OCI-LY7 (cell line): ENCODE data around the gene CAPS. TPM values are rescaled to one million over a fixed set of nuclear protein-coding genes. Genes with fewer than 3 reads are reported as not detected.
A peak's percentile ranks its signal among the peaks of the same experiment; 100 is the strongest.

Experiments used
- BruUV-seq: library from RNA; stranded (reverse); fragments of 400-500 nt; replicated peaks from 2 replicates; lab custom pipeline; 2021; lab: Mats Ljungman, UMichigan
- CTCF ChIA-PET: fragments of 300-600 bp; sonication (Branson Sonifier 250); formaldehyde crosslinking; loops from one replicate; lab custom pipeline; 2022; ENCODE audit warnings: antibody characterized with exemption; ENCODE audit not compliant: unreplicated experiment; lab: Charles Lee
- POLR2A ChIA-PET: fragments of 300-600 bp; sonication (Branson Sonifier 250); formaldehyde crosslinking; loops from one replicate; lab custom pipeline; 2022; ENCODE audit warnings: antibody characterized with exemption; lab: Charles Lee
- DNase-seq: peaks from one replicate; pipeline ENCODE4 v3.0.0-alpha.2; 2015; ENCODE audit warnings: low spot score
- H2AFZ ChIP-seq: fragments of 200-600 bp; sonication (generic), shearing (Covaris generic); 2 replicates; pipeline ENCODE4 v1.6.1; 2014; ENCODE audit warnings: mild to moderate bottlenecking, antibody characterized with exemption, low read length, moderate library complexity
- H3K27ac ChIP-seq: fragments of 200-600 bp; sonication (generic); 2 replicates; pipeline ENCODE4 v1.5.1; 2014; ENCODE audit warnings: mixed run types, low read depth, mild to moderate bottlenecking, moderate library complexity, low read length, inconsistent platforms; ENCODE audit not compliant: poor library complexity, severe bottlenecking
- H3K36me3 ChIP-seq: fragments of 200-600 bp; sonication (generic); 2 replicates; pipeline ENCODE4 v1.6.1; 2014; ENCODE audit warnings: mild to moderate bottlenecking, antibody characterized with exemption, low read length, moderate library complexity, mixed read lengths; ENCODE audit not compliant: insufficient read depth
- H3K4me1 ChIP-seq: fragments of 200-600 bp; sonication (generic); 2 replicates; pipeline ENCODE4 v1.5.1; 2014; ENCODE audit warnings: mild to moderate bottlenecking, low read length; ENCODE audit not compliant: insufficient read depth, poor library complexity, severe bottlenecking
- H3K4me2 ChIP-seq: fragments of 200-600 bp; sonication (generic); 2 replicates; pipeline ENCODE4 v1.6.1; 2014; ENCODE audit warnings: mild to moderate bottlenecking, low read length
- H3K4me3 ChIP-seq: fragments of 200-600 bp; sonication (generic); 2 replicates; pipeline ENCODE4 v1.5.1; 2014; ENCODE audit warnings: mild to moderate bottlenecking, low read depth, low read length; ENCODE audit not compliant: poor library complexity, severe bottlenecking
- H3K79me2 ChIP-seq: fragments of 200-600 bp; sonication (generic); 2 replicates; pipeline ENCODE4 v1.6.1; 2016; ENCODE audit warnings: low read depth, mild to moderate bottlenecking, low read length, moderate library complexity, mixed read lengths; ENCODE audit not compliant: insufficient read depth
- H3K9me2 ChIP-seq: fragments of 200-600 bp; sonication (generic); 2 replicates; pipeline ENCODE4 v1.6.1; 2016; ENCODE audit warnings: mild to moderate bottlenecking, low read length, mixed read lengths; ENCODE audit not compliant: insufficient read depth
- H3K9me3 ChIP-seq: fragments of 200-600 bp; sonication (generic); 2 replicates; pipeline ENCODE4 v1.6.1; 2014; ENCODE audit warnings: mild to moderate bottlenecking, mixed run types, low read length, mixed read lengths
- H4K20me1 ChIP-seq: fragments of 200-600 bp; sonication (generic); 2 replicates; pipeline ENCODE4 v1.6.1; 2014; ENCODE audit warnings: mild to moderate bottlenecking, antibody characterized with exemption, low read length, moderate library complexity, mixed read lengths; ENCODE audit not compliant: insufficient read depth
- CTCF ChIP-seq: fragments of 200-600 bp; sonication (generic); conservative IDR thresholded peaks from 2 replicates; pipeline ENCODE4 v1.5.1; 2014; ENCODE audit warnings: mild to moderate bottlenecking, antibody characterized with exemption, low read length, moderate library complexity, mixed read lengths
- EZH2phosphoT487 ChIP-seq: fragments of 200-600 bp; sonication (generic); IDR thresholded peaks from 2 replicates; pipeline ENCODE4 v1.6.1; 2018; ENCODE audit warnings: low read depth, borderline replicate concordance, mild to moderate bottlenecking, mixed run types, antibody characterized with exemption, low read length, moderate library complexity, mixed read lengths
- intact Hi-C: fragments of 100-400 bp; cut with micrococcal nuclease; formaldehyde crosslinking; loops from one replicate; pipeline ENCODE4 v1.10.0; 2022; ENCODE audit not compliant: unreplicated experiment
- total RNA-seq, 2 experiments: library from RNA; depleted of rRNA in 1 of 2; stranded (reverse); fragments of >200 nt in 1 of 2; shearing (Covaris generic) in 1 of 2; gene quantifications; 2 replicates each; pipeline ENCODE4 v1.2.3, GENCODE V29; 2014 to 2022

CAPS gene
- total RNA-seq, 2 experiments from 2014 or later: 8.1 to 11.0 TPM

GRCh38 chr19:5956323-5956722 lies 42.3 kb downstream of the CAPS start:
- Histone ChIP-seq H3K9me3 (no peaks in the 10 kb centered on the region), H3K27ac (peak overlapping the region; percentile 6), H4K20me1 (no peaks in the 10 kb centered on the region; the same call in 1 of the 2 replicates), H3K4me2 (no peak overlapping the region), H3K36me3 (peaks cover 27% of the 10 kb centered on the region; the same call in 1 of the 2 replicates), H3K9me2 (no peaks in the 10 kb centered on the region), H3K4me1 (peaks cover 56% of the 10 kb centered on the region), H2AFZ (no peak overlapping the region), H3K79me2 (peaks cover 97% of the 10 kb centered on the region), H3K4me3 (no peak overlapping the region)
- TF ChIP-seq CTCF (no peak), EZH2phosphoT487 (no peak)
- BruUV-seq: no TSS peak
- POLR2A ChIA-PET: no interaction called here
- no peak for DNase-seq
- intact Hi-C loops: no loop called here
- CTCF ChIA-PET: no interaction called here

- Histone ChIP-seq H3K4me3 (no peak overlapping the region), H2AFZ (no peak overlapping the region), H4K20me1 (no peaks in the 10 kb centered on the region; the same call in 1 of the 2 replicates), H3K4me1 (peaks cover 52% of the 10 kb centered on the region), H3K9me3 (no peaks in the 10 kb centered on the region), H3K9me2 (no peaks in the 10 kb centered on the region), H3K27ac (no peak overlapping the region), H3K36me3 (peaks cover 27% of the 10 kb centered on the region; the same call in 1 of the 2 replicates), H3K4me2 (no peak overlapping the region), H3K79me2 (peaks cover 96% of the 10 kb centered on the region)
- POLR2A ChIA-PET: no interaction called here
- intact Hi-C loops: no loop called here
- BruUV-seq: no TSS peak
- no peak for TF ChIP-seq EZH2phosphoT487
- no peak for TF ChIP-seq CTCF
- no peak for DNase-seq
- CTCF ChIA-PET: no interaction called here
Observed at GRCh38 chr19:5956728-5957127, 42.7 kb downstream of the CAPS start.

GRCh38 chr19:5957170-5957569 lies 43.1 kb downstream of the CAPS start:
- intact Hi-C loops: no loop called here
- Histone ChIP-seq H3K79me2 (peaks cover 96% of the 10 kb centered on the region), H2AFZ (no peak overlapping the region), H3K4me1 (peaks cover 52% of the 10 kb centered on the region), H3K9me2 (no peaks in the 10 kb centered on the region), H3K4me3 (no peak overlapping the region), H3K4me2 (no peak overlapping the region), H3K36me3 (peaks cover 25% of the 10 kb centered on the region; the same call in 1 of the 2 replicates), H3K27ac (no peak overlapping the region), H4K20me1 (no peaks in the 10 kb centered on the region; the same call in 1 of the 2 replicates), H3K9me3 (no peaks in the 10 kb centered on the region)
- no TSS peak for BruUV-seq
- CTCF ChIA-PET: interaction anchor here (0.7 kb wide), 1 partner anchor 12 kb away, joined by 3 read pairs; no protein-coding TSS in a partner anchor
- no peak for DNase-seq
- TF ChIP-seq CTCF: no peak
- POLR2A ChIA-PET: interaction anchor here (0.6 to 1.0 kb wide), 2 partner anchors 9 to 22 kb away, joined by 3 to 4 read pairs; no protein-coding TSS in a partner anchor
